Stimulated activated CD8-positive, alpha-beta memory T cell treated with anti-CD3 and anti-CD28 coated beads, Interleukin-4, amount 100 ng/mL, for 24 hours (primary cell): ENCODE results near the gene NPLOC4.
"Not testable (repeated sequence)": the region's sequence is repeated elsewhere in the genome, so short reads cannot be mapped to it uniquely, and the experiment has no call there.

Source experiments
- DNase-seq: peaks from one replicate; pipeline ENCODE4 v3.0.0-alpha.2; 2020; ENCODE audit warnings: low read depth

NPLOC4 gene

GRCh38 chr17:81631482-81631881 is 5.4 kb downstream of the NPLOC4 start:
- no peak for DNase-seq

- no peak for DNase-seq
Measured at GRCh38 chr17:81630274-81630673, 6.6 kb downstream of the NPLOC4 start.

DNA sequence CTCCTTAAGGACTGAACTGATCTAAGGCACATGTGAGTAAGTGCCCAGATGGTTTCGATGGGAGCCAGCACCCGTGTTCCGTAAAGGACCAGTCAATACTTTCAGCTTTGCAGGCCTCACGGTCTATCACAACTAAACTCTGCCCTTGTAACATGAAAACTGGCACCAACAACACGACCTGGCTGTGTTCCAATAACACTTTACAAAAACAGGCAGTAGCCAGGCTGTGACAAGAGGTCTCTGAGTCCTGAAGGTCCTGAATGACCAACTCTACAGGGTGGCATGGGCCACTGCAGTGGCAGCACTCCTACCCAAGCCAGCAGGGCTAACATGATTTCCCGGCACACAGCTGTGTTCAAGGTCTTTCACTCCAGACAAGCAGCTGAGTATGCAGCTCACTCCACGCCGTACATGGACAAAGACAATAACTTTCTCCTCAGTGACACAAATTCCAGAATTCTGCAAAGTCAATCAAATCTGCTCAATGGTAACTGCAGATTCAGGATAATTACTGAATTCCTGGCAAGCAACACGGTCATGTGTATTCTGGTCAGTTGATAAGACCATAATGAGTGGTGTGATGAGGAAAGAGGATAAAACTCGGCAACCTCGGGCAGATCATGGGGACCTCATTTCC is 15.3 kb downstream of the NPLOC4 start:
- no peak for DNase-seq

- DNase-seq: not testable (repeated sequence)
Measured at GRCh38 chr17:81618307-81618706, 18.6 kb downstream of the NPLOC4 start.

GRCh38 chr17:81616877-81617276 is 20.0 kb downstream of the NPLOC4 start:
- DNase-seq: no peak

- DNase-seq: no peak
Measured at GRCh38 chr17:81615401-81615930, 21.4 kb downstream of the NPLOC4 start.

DNA sequence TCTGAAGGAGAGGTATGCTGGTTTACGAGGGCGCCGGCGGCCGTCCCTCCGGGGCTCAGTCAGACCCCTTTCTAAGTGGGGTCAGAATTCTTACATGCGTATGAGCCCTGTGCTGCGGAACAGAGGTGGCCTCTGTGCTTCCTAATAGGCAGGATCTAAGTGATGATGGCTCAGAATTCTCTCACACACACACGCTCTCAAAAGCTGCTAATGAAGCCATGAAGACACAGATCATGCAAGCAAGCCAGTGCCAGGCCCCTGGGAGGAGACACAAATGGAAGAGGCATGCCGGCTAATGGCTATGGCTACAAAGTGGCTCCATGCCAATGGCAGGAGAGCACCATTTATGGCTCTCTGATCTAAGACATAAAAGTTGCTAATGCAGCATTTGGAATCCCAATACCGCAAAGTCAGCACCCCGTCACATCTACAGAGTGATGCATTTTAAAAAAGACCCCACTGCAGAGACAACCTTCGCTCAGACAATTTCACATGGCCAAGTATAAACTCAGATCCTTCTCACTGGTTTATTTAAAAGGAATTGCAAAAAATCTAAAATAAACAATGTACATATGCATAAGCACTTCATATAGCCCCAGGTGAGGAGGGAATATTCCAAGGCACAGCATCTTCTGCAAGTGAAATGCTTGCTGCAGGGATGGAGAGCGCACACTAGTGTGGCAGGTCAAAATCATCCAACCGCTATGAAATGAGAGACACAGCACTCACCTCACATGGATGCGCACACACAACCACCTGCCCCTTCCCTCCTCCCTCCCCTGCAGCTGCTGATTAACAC is 24.5 kb downstream of the NPLOC4 start:
- no peak for DNase-seq

DNA sequence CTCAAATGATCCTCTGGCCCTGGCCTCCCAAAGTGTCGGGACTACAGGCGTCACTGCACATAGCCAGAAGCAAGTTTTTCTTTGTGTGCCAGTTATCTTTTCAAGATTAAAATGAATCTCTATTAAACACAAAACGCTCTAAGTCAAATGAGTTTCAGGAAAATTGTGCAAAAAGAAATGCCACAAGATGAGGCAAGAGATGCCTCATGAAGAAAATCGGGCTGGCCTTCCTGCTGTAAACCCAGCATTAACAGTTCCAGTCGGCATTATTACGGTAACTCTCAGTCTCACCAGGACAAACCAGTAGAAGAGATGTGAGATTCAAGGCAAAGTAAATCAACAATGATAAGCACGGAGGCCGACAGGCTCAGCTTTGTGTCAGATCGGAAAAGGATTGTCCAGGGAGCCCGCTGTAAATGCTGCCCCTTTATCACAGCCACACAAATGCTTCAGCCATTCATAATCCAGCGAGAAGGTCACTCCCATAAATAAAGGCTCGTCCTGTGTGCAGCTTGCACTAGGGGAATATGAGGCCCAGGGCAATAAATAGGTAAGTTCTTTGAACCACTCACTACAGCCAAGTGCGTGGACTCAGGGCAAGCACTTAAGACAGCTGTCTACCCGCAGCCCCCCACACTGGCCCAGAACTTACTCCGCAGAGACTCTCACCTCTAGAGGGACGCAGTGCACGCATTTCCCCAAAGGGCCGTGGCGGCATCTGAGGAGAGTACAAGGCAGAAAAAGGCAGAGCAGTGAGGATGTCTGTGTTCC is 27.2 kb downstream of the NPLOC4 start:
- DNase-seq: no peak

GRCh38 chr17:81608605-81609004 is 28.3 kb downstream of the NPLOC4 start:
- DNase-seq: no peak

GRCh38 chr17:81608082-81608481 is 28.8 kb downstream of the NPLOC4 start:
- DNase-seq: no peak

- DNase-seq: no peak
Measured at GRCh38 chr17:81607431-81607830, 29.5 kb downstream of the NPLOC4 start.

GRCh38 chr17:81603846-81604610 is 32.9 kb downstream of the NPLOC4 start:
- DNase-seq: no peak

DNA sequence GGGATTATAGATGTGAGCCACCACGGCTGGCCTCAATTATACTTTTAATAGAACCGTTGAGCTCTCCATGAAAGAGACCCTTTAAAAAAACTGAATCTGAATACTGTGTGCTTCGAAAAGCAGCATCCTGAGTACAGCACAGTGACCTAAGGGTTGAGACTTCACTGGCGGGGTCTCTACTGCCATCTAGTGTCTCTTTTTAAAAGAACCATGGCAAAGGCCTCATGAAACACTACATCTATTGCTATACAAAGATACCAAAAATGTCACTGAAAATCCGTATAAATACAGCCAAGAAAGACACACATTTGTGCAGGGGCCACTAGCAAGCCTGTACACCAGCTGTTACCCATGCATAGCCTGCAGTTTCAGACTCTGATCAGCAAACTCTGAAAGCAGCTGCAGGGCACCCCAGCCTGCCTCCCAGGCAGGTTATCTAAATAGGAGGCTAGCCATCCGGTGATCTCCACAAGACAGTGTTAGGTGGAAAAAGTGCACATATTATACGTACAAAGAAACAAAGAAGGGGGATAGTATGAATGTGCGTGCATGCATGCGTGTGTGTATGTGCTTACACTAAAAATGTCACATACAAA is 35.3 kb downstream of the NPLOC4 start:
- DNase-seq: no peak

DNA sequence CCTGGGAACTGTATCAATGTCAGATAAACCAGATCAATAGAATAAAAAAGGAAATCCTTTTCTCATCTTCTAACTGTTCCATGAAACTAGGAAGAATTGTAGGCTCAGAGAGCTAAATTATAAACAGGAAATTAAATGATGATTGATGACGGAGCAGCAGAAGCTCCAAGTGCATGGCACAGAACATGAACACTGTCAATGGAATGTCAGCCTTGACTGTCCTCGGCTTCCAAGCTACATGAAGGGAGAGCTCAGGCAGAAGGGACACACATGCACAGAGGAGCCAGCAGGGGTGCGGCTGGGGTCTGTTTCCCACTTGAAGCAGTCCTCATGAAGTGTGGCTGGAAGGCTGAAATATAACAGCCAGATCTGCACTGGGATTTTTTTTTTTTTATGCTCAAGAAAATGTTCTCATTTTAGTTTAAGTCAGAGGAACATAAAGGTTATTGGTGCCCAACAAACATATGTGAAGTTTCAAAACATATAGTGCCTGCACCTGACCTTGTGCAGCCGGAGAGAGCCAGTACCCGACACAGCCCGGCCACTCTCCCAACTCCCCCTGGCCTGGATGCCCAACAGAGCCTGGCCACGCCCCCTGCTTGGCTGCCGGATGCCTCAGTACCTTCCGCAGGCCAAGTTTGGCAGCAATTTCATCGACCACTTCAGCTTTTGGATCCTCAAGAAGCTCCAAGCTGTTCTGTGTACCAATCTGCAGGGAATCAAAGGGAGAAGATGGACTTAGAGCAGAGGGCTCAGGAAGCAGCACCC is 37.0 kb downstream of the NPLOC4 start:
- DNase-seq: no peak

GRCh38 chr17:81593105-81593871 is 43.6 kb downstream of the NPLOC4 start:
- no peak for DNase-seq

DNA sequence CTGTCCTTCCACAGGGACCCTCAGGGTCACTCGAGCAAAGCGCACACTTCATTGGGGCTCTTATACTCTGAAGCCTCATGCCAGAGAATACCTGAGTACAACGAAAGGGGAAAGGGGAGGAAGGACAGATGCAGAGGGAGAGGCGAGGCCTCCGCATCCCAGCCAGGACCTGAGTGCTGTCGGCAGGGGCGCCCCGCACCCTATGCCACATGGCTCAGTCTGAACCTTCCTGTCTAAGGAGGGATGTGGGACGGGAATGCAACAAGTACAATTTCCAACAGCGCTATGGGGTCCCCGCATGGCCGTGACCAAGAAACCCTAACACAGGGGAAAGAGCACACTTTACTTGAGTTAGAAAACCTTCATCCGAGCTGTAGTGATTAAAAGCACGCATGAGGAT is 44.9 kb downstream of the NPLOC4 start:
- DNase-seq: no peak

- no peak for DNase-seq
Measured at GRCh38 chr17:81590121-81590520, 46.8 kb downstream of the NPLOC4 start.

GRCh38 chr17:81589612-81590011 is 47.3 kb downstream of the NPLOC4 start:
- DNase-seq: no peak

DNA sequence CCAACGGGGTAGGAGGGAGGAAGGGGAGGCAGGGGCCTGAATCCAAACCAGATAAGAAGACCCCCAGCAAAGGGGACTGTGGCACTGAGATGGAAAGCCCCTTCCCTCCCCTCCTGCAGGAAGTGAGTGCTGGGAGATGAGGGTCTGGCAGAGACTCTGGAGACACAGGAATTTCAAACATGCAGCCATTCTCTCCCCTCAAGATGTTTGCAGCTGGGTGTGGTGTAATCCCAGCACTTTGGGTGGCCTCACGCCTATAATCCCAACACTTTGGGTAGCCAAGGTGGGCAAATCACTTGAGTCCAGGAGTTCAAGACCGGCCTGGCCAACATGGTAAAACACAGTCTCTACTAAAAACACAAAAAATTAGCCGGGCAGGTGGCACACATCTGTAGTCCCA is 50.8 kb downstream of the NPLOC4 start:
- DNase-seq: no peak

DNA sequence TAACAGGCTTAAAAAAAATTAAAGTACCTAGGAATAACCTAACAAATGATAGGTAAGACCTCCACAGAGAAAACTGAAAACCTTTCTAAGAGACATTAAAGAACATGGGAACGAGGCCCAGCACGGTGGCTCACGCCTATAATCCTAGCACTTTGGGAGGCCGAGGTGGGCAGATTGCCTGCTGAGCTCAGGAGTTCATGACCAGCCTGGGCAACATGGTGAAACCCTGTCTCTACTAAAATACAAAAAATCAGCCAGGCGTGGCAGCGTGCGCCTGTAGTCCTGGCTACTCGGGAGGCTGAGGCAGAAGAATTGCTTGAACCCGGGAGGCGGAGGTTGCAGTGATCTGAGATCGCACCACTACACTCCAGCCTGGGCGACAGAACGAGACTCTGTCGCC is 52.1 kb downstream of the NPLOC4 start:
- not testable (repeated sequence) for DNase-seq
